Measurements from ENCODE around the gene JDP2.

DNA sequence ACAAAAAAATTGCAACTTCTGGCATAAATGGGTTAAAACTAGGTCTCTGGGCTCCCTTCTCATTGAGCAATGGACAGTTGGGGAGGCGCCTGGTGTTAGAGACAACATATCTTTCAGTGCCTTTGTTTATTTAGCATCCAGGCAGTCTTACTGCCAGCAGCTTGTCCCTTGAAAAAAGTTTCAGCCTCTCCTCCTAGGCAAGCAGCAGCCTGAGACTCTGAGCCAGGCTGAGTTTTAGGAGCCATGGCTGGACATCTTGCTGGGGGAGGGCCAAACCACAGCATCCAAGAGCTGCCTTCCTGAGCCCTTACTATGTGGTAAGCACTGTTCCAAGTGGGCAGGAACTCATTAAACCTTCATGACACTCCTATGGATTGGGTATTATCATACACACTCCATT lies 10.1 kb upstream of the JDP2 start:
- TF ChIP-seq, protein P1, sequence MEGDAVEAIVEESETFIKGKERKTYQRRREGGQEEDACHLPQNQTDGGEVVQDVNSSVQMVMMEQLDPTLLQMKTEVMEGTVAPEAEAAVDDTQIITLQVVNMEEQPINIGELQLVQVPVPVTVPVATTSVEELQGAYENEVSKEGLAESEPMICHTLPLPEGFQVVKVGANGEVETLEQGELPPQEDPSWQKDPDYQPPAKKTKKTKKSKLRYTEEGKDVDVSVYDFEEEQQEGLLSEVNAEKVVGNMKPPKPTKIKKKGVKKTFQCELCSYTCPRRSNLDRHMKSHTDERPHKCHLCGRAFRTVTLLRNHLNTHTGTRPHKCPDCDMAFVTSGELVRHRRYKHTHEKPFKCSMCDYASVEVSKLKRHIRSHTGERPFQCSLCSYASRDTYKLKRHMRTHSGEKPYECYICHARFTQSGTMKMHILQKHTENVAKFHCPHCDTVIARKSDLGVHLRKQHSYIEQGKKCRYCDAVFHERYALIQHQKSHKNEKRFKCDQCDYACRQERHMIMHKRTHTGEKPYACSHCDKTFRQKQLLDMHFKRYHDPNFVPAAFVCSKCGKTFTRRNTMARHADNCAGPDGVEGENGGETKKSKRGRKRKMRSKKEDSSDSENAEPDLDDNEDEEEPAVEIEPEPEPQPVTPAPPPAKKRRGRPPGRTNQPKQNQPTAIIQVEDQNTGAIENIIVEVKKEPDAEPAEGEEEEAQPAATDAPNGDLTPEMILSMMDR (IDR thresholded peaks at IDR 0.05): no peak
- no peak for TF ChIP-seq POLR2A (IDR thresholded peaks at IDR 0.05)
